Measurements from ENCODE around the gene MYH13. TPM values are rescaled to one million over a fixed set of nuclear protein-coding genes. Genes with fewer than 3 reads are reported as not detected.

The MYH13 gene
- total and polyA plus RNA-seq, 2 donors (not counting 3 experiments of a cell fraction or from before 2014, with no cell fraction given), result not detected

- Histone ChIP-seq H3K27ac (ENCODE audit: insufficient read depth, low read depth, low read length) (no peak overlapping the region), H3K4me3 (replicated peaks in 1 of 3; ENCODE audit: insufficient read depth in 1 of 3, low read depth in 1 of 3, low read length in 3 of 3) (no peak overlapping the region), H3K9me3 (replicated peaks; ENCODE audit: control insufficient read depth, insufficient read depth, low read length) (peaks cover 1% of the 10 kb centered on the region), H3K9me1 (replicated peaks; ENCODE audit: control insufficient read depth, extremely low read depth, insufficient read depth, low read length) (no peaks in the 10 kb centered on the region), H4K20me1 (replicated peaks; ENCODE audit: control insufficient read depth, extremely low read depth, insufficient read depth, low read length) (no peaks in the 10 kb centered on the region), H3K27me3 (ENCODE audit: control insufficient read depth in 2 of 2, insufficient read depth in 2 of 2, low read length in 2 of 2) (no peaks in the 10 kb centered on the region), H3K79me2 (ENCODE audit: control insufficient read depth, insufficient read depth, low read length) (no peaks in the 10 kb centered on the region), H3K36me3 (ENCODE audit: control insufficient read depth in 2 of 2, extremely low read depth in 1 of 2, insufficient read depth in 2 of 2, low read length in 2 of 2) (no peaks in the 10 kb centered on the region), H3K9ac (replicated peaks; ENCODE audit: extremely low read depth, insufficient read depth, low read length) (no peak overlapping the region), H3K4me2 (ENCODE audit: insufficient read depth, low read length) (no peak overlapping the region), H2AFZ (ENCODE audit: low read depth, low read length) (no peak overlapping the region), H3K4me1 (ENCODE audit: control insufficient read depth, extremely low read depth, insufficient read depth, low read length) (no peaks in the 10 kb centered on the region)
- dilution Hi-C loops (cut with MboI; ENCODE audit: extremely low pct_ligation_motif_present, low sequenced_read_pairs), result no loop called here
- FAIRE-seq (no peak), DNase-seq (ENCODE audit: low read depth, low spot score) (no peak)
- BruUV-seq (replicated peaks), result no TSS peak
- ChIA-PET POLR2A (no interaction called here), CTCF (no interaction called here)
- intact Hi-C loops (cut with micrococcal nuclease), result no loop called here
- TF ChIP-seq POLR2A (IDR thresholded peaks at IDR 0.05; ENCODE audit: low read depth, low read length) (no peak), MYC (IDR thresholded peaks at IDR 0.05; ENCODE audit: low read depth, low read length) (no peak), EZH2 (IDR thresholded peaks at IDR 0.05; ENCODE audit: borderline replicate concordance, low read depth, low read length, severe bottlenecking) (no peak), CTCF (IDR thresholded peaks at IDR 0.05; ENCODE audit: extremely low read depth in 1 of 2, insufficient read depth in 1 of 2, low read depth in 1 of 2, low read length in 2 of 2) (no peak), GATA2 (IDR thresholded peaks at IDR 0.05; ENCODE audit: insufficient read depth, insufficient read length, low read depth, low read length) (no peak), JUN (IDR thresholded peaks at IDR 0.05; ENCODE audit: borderline replicate concordance, insufficient read depth, insufficient read length, low read depth) (no peak), MAX (IDR thresholded peaks at IDR 0.05; ENCODE audit: insufficient read depth, insufficient read length) (no peak), POLR2AphosphoS5 (IDR thresholded peaks at IDR 0.05; ENCODE audit: insufficient read depth, low read depth, low read length) (no peak), FOS (IDR thresholded peaks at IDR 0.05; ENCODE audit: borderline replicate concordance, insufficient read depth, low read length) (no peak)
These were observed 33.8 kb downstream of the MYH13 start for GRCh38 chr17:10339051-10339450.
